Activated CD4-positive, alpha-beta memory T cell treated with anti-CD3 and anti-CD28 coated beads, Interleukin-2, amount 10 ng/mL, durations not matched to agents 7 days and 5 days (primary cell): ENCODE data around the gene TAOK2. TPM values are rescaled to one million over a fixed set of nuclear protein-coding genes. Genes with fewer than 3 reads are reported as not detected.

Source experiments
- CTCF ChIA-PET: fragments of 350-600 bp; sonication (Branson Sonifier 250); formaldehyde crosslinking; loops from one replicate; lab custom pipeline; 2021; ENCODE audit warnings: antibody characterized with exemption, inconsistent platforms; lab: Charles Lee
- POLR2A ChIA-PET: fragments of 350-600 bp; sonication (Branson Sonifier 250); formaldehyde crosslinking; loops from one replicate; lab custom pipeline; 2021; ENCODE audit warnings: antibody characterized with exemption; lab: Charles Lee
- DNase-seq: peaks from one replicate; pipeline ENCODE4 v3.0.0-alpha.2; 2020
- H3K27ac Mint-ChIP-seq: one replicate; pipeline ENCODE4 v1.8.0; 2021; ENCODE audit warnings: mild to moderate bottlenecking, mixed read lengths
- H3K27me3 Mint-ChIP-seq: one replicate; pipeline ENCODE4 v1.8.0; 2021; ENCODE audit warnings: mixed read lengths
- H3K36me3 Mint-ChIP-seq: one replicate; pipeline ENCODE4 v1.8.0; 2021; ENCODE audit warnings: low read depth, mixed read lengths
- H3K4me1 Mint-ChIP-seq: one replicate; pipeline ENCODE4 v1.8.0; 2021; ENCODE audit warnings: mixed read lengths
- H3K4me3 Mint-ChIP-seq: one replicate; pipeline ENCODE4 v1.8.0; 2021; ENCODE audit warnings: mild to moderate bottlenecking, mixed read lengths
- H3K9me3 Mint-ChIP-seq: one replicate; pipeline ENCODE4 v1.8.0; 2021; ENCODE audit warnings: mixed read lengths
- total RNA-seq, 2 experiments: library from RNA; stranded (reverse); gene quantifications; one replicate each; pipeline ENCODE4 v1.2.3, GENCODE V29; 2021

The TAOK2 gene
- total RNA-seq, 2 experiments from 2014 or later: 44.2 TPM

GRCh38 chr16:29971304-29971703, 2.4 kb upstream of the TAOK2 start:
- Mint-ChIP-seq H3K4me1 (peaks cover 25% of the 10 kb centered on the region), H3K27ac (no peak overlapping the region), H3K9me3 (no peaks in the 10 kb centered on the region), H3K27me3 (no peaks in the 10 kb centered on the region), H3K4me3 (no peak overlapping the region), H3K36me3 (peaks cover 32% of the 10 kb centered on the region)
- DNase-seq: no peak
- POLR2A ChIA-PET: interaction anchor here (0.6 to 6.6 kb wide), 2 partner anchors 10 to 24 kb away, joined by 4 to 78 read pairs; partner anchors contain the start of genes HIRIP3 and TMEM219
- CTCF ChIA-PET: interaction anchor here (1.0 kb wide), 1 partner anchor 14 kb away, joined by 3 read pairs; no protein-coding TSS in a partner anchor

- no peaks in the 10 kb centered on the region for H3K27me3 Mint-ChIP-seq
- no peak for DNase-seq
- POLR2A ChIA-PET: interaction anchor here (0.6 to 8.8 kb wide), 15 partner anchors 11 to 378 kb away, joined by 3 to 99 read pairs (median 5); partner anchors contain the start of genes ALDOA, CDIPT, HIRIP3 and INO80E
- peaks cover 35% of the 10 kb centered on the region for H3K4me1 Mint-ChIP-seq
- peak overlapping the region; percentile 67 for H3K27ac Mint-ChIP-seq
- H3K9me3 Mint-ChIP-seq: no peaks in the 10 kb centered on the region
- CTCF ChIA-PET: interaction anchor here (0.9 to 3.3 kb wide), 8 partner anchors 11 to 273 kb away, joined by 3 to 29 read pairs (median 8); partner anchors contain the start of genes CDIPT and TMEM219
- peaks cover 36% of the 10 kb centered on the region for H3K36me3 Mint-ChIP-seq
- no peak overlapping the region for H3K4me3 Mint-ChIP-seq
Observed at GRCh38 chr16:29972500-29972899, 1.2 kb upstream of the TAOK2 start.

- H3K4me3 Mint-ChIP-seq: peak overlapping the region; percentile 88
- DNase-seq: no peak
- H3K9me3 Mint-ChIP-seq: no peaks in the 10 kb centered on the region
- H3K27me3 Mint-ChIP-seq: no peaks in the 10 kb centered on the region
- H3K27ac Mint-ChIP-seq: peak overlapping the region; percentile 67
- ChIA-PET CTCF (interaction anchor here (0.8 to 3.3 kb wide), 11 partner anchors 12 to 331 kb away, joined by 3 to 29 read pairs (median 7); partner anchors contain the start of genes CDIPT and TMEM219), POLR2A (interaction anchor here (0.5 to 8.8 kb wide), 27 partner anchors 11 to 378 kb away, joined by 3 to 99 read pairs (median 4); partner anchors contain the start of genes ALDOA, ASPHD1, CDIPT and DOC2A)
- H3K4me1 Mint-ChIP-seq: peaks cover 37% of the 10 kb centered on the region
- peaks cover 36% of the 10 kb centered on the region for H3K36me3 Mint-ChIP-seq
Observed at GRCh38 chr16:29972992-29973383, 680 bp upstream of the TAOK2 start.

GRCh38 chr16:29974291-29975133, 844 bp downstream of the TAOK2 start:
- ChIA-PET CTCF (interaction anchor here (0.9 to 3.3 kb wide), 6 partner anchors 13 to 333 kb away, joined by 3 to 29 read pairs (median 6); partner anchors contain the start of genes PAGR1 and TMEM219), POLR2A (interaction anchor here (0.9 to 8.8 kb wide), 12 partner anchors 8 to 184 kb away, joined by 3 to 99 read pairs (median 6); partner anchors contain the start of genes ALDOA, HIRIP3, INO80E and KCTD13)
- H3K27ac Mint-ChIP-seq: peak overlapping the region; percentile 71
- DNase-seq: peak; percentile 42
- H3K27me3 Mint-ChIP-seq: no peaks in the 10 kb centered on the region
- H3K4me3 Mint-ChIP-seq: peak overlapping the region; percentile 88
- H3K9me3 Mint-ChIP-seq: no peaks in the 10 kb centered on the region
- peaks cover 40% of the 10 kb centered on the region for H3K36me3 Mint-ChIP-seq
- H3K4me1 Mint-ChIP-seq: peaks cover 37% of the 10 kb centered on the region

- no peaks in the 10 kb centered on the region for H3K27me3 Mint-ChIP-seq
- POLR2A ChIA-PET: interaction anchor here (1.0 to 8.8 kb wide), 6 partner anchors 13 to 185 kb away, joined by 4 to 99 read pairs (median 12); partner anchors contain the start of genes HIRIP3, INO80E, KCTD13 and KIF22
- H3K4me1 Mint-ChIP-seq: peaks cover 37% of the 10 kb centered on the region
- H3K4me3 Mint-ChIP-seq: peak overlapping the region; percentile 88
- peaks cover 42% of the 10 kb centered on the region for H3K36me3 Mint-ChIP-seq
- H3K27ac Mint-ChIP-seq: peak overlapping the region; percentile 71
- H3K9me3 Mint-ChIP-seq: no peaks in the 10 kb centered on the region
- DNase-seq: no peak
- CTCF ChIA-PET: interaction anchor here (0.9 to 3.3 kb wide), 3 partner anchors 14 to 159 kb away, joined by 3 to 29 read pairs (median 5); partner anchors contain the start of genes PAGR1 and TMEM219
Observed at GRCh38 chr16:29975134-29975538, 1.5 kb downstream of the TAOK2 start.

- H3K27me3 Mint-ChIP-seq: no peaks in the 10 kb centered on the region
- H3K4me3 Mint-ChIP-seq: peak overlapping the region; percentile 88
- H3K27ac Mint-ChIP-seq: peak overlapping the region; percentile 36
- H3K36me3 Mint-ChIP-seq: peaks cover 47% of the 10 kb centered on the region
- no peaks in the 10 kb centered on the region for H3K9me3 Mint-ChIP-seq
- peaks cover 37% of the 10 kb centered on the region for H3K4me1 Mint-ChIP-seq
- CTCF ChIA-PET: interaction anchor here (0.9 kb wide), 1 partner anchor 57 kb away, joined by 3 read pairs; no protein-coding TSS in a partner anchor
- POLR2A ChIA-PET: interaction anchor here (1.0 to 8.8 kb wide), 5 partner anchors 13 to 168 kb away, joined by 4 to 99 read pairs (median 12); partner anchors contain the start of genes HIRIP3, INO80E, KCTD13 and TMEM219
- no peak for DNase-seq
Observed at GRCh38 chr16:29975811-29976511, 2.3 kb downstream of the TAOK2 start.

GRCh38 chr16:29977063-29977825, 3.6 kb downstream of the TAOK2 start:
- no peak for DNase-seq
- ChIA-PET POLR2A (interaction anchor here (0.9 to 8.8 kb wide), 3 partner anchors 15 to 51 kb away, joined by 3 to 99 read pairs (median 78); partner anchors contain the start of genes HIRIP3, INO80E and TMEM219), CTCF (no interaction called here)
- H3K4me1 Mint-ChIP-seq: peaks cover 37% of the 10 kb centered on the region
- no peak overlapping the region for H3K4me3 Mint-ChIP-seq
- H3K27ac Mint-ChIP-seq: no peak overlapping the region
- H3K27me3 Mint-ChIP-seq: no peaks in the 10 kb centered on the region
- no peaks in the 10 kb centered on the region for H3K9me3 Mint-ChIP-seq
- peaks cover 46% of the 10 kb centered on the region for H3K36me3 Mint-ChIP-seq

GRCh38 chr16:29978081-29978480, 4.4 kb downstream of the TAOK2 start:
- Mint-ChIP-seq H3K27ac (no peak overlapping the region), H3K4me3 (no peak overlapping the region), H3K27me3 (no peaks in the 10 kb centered on the region), H3K36me3 (peaks cover 47% of the 10 kb centered on the region), H3K9me3 (no peaks in the 10 kb centered on the region), H3K4me1 (peaks cover 33% of the 10 kb centered on the region)
- CTCF ChIA-PET: no interaction called here
- no peak for DNase-seq
- POLR2A ChIA-PET: interaction anchor here (0.9 to 8.8 kb wide), 2 partner anchors 17 to 52 kb away, joined by 3 to 99 read pairs; partner anchors contain the start of genes HIRIP3 and INO80E

- Mint-ChIP-seq H3K4me3 (no peak overlapping the region), H3K9me3 (no peaks in the 10 kb centered on the region), H3K27ac (no peak overlapping the region), H3K36me3 (peaks cover 48% of the 10 kb centered on the region), H3K27me3 (no peaks in the 10 kb centered on the region), H3K4me1 (peaks cover 29% of the 10 kb centered on the region)
- ChIA-PET POLR2A (interaction anchor here (8.8 kb wide), 1 partner anchor 16 kb away, joined by 99 read pairs; the partner anchor contains the start of genes HIRIP3 and INO80E), CTCF (interaction anchor here (0.5 kb wide), 1 partner anchor 34 kb away, joined by 4 read pairs; no protein-coding TSS in a partner anchor)
- no peak for DNase-seq
Observed at GRCh38 chr16:29978564-29979270, 5.0 kb downstream of the TAOK2 start.

- Mint-ChIP-seq H3K4me3 (no peak overlapping the region), H3K27ac (no peak overlapping the region), H3K27me3 (no peaks in the 10 kb centered on the region), H3K36me3 (peaks cover 72% of the 10 kb centered on the region), H3K4me1 (peaks cover under 1% of the 10 kb centered on the region), H3K9me3 (no peaks in the 10 kb centered on the region)
- ChIA-PET CTCF (no interaction called here), POLR2A (interaction anchor here (1.5 to 6.3 kb wide), 2 partner anchors 9 to 12 kb away, joined by 4 to 43 read pairs; partner anchors contain the start of genes HIRIP3, INO80E and TAOK2)
- no peak for DNase-seq
Observed at GRCh38 chr16:29982560-29983419, 9.1 kb downstream of the TAOK2 start.
